Gastroesophageal sphincter (tissue), 4 donors: Measurements from ENCODE around the gene TENT5C. TPM values are rescaled to one million over a fixed set of nuclear protein-coding genes. Genes with fewer than 3 reads are reported as not detected.
A peak's percentile ranks its signal among the peaks of the same experiment; 100 is the strongest.

Experiments used
- ATAC-seq: fragments of 150-250 bp; one replicate; pipeline ENCODE4 v1.9.1; 2016; ENCODE audit warnings: mild to moderate bottlenecking, moderate library complexity
- H3K27ac ChIP-seq, 4 donors: fragments of 200-600 bp; sonication (generic) in 3 of 4; 1 replicate in 3 of 4; 2 replicates in 1 of 4; pipeline ENCODE4 v1.5.1; 2016 to 2019
- H3K27me3 ChIP-seq: fragments of 200-600 bp; sonication (generic); one replicate; pipeline ENCODE4 v1.5.1; 2019
- H3K36me3 ChIP-seq, 2 donors: fragments of 200-600 bp; sonication (generic); one replicate each; pipeline ENCODE4 v1.5.1; 2019; ENCODE audit warnings: control low read depth in 1 of 2
- H3K4me1 ChIP-seq, 3 donors: fragments of 200-600 bp; sonication (generic); 1 replicate in 2 of 3; 2 replicates in 1 of 3; pipeline ENCODE4 v1.5.1; 2016 to 2019; ENCODE audit warnings: control low read depth in 2 of 3
- H3K4me3 ChIP-seq, 2 donors: fragments of 200-600 bp; sonication (generic); one replicate each; pipeline ENCODE4 v1.5.1; 2019; ENCODE audit warnings: mild to moderate bottlenecking in 1 of 2, moderate library complexity in 1 of 2
- H3K9me3 ChIP-seq, 3 donors: fragments of 200-600 bp; sonication (generic); one replicate each; pipeline ENCODE4 v1.5.1; 2017 to 2019; ENCODE audit warnings: control low read depth in 2 of 3
- CTCF ChIP-seq, 4 experiments: fragments of 200-600 bp in 2 of 4; fragments of 450-650 bp in 2 of 4; sonication (generic) in 1 of 4; IDR thresholded peaks; one replicate each; pipeline ENCODE4 v1.5.1; 2017 to 2019; ENCODE audit warnings: antibody characterized with exemption in 4 of 4, mild to moderate bottlenecking in 2 of 4, moderate library complexity in 2 of 4
- EP300 ChIP-seq: sonication (generic); formaldehyde crosslinking; IDR thresholded peaks from one replicate; pipeline ENCODE4 v1.6.1; 2017; ENCODE audit warnings: antibody characterized with exemption, mild to moderate bottlenecking
- POLR2A ChIP-seq, 2 donors: fragments of 450-650 bp; IDR thresholded peaks; one replicate each; pipeline ENCODE4 v1.6.1; 2017; ENCODE audit warnings: antibody characterized with exemption in 2 of 2, mild to moderate bottlenecking in 2 of 2, moderate library complexity in 1 of 2
- POLR2AphosphoS5 ChIP-seq: sonication (generic); formaldehyde crosslinking; IDR thresholded peaks from one replicate; pipeline ENCODE4 v1.6.1; 2017; ENCODE audit warnings: antibody characterized with exemption
- WGBS, 2 donors: methylation state at CpG; one replicate each; pipeline ENCODE4 v1.1.5; 2018; ENCODE audit warnings: low coverage in 1 of 2; 5-methylcytosine and 5-hydroxymethylcytosine counted together
- total RNA-seq, 4 donors: library from RNA; depleted of rRNA; stranded (reverse); fragments of >200 nt; gene quantifications; one replicate each; pipeline ENCODE4 v1.1.0, GENCODE V29; 2016

Gene TENT5C
- total RNA-seq, 4 donors from 2014 or later, result 1.5 to 6.1 (median 3.2) TPM

- Histone ChIP-seq H3K4me3 (peak overlapping the region in 1 of 2 donors; percentile 27), H3K9me3 (no peaks in the 10 kb centered on the region), H3K27ac (peak overlapping the region in 3 of 4 donors; percentile 61 to 91 (median 73)), H3K36me3 (no peaks in the 10 kb centered on the region), H3K4me1 (peaks cover 0 to 67% (median 0%) of the 10 kb centered on the region in 3 donors), H3K27me3 (no peaks in the 10 kb centered on the region)
- ATAC-seq, result no peak
- WGBS, 2 donors, result 33 to 69% methylated on average over 1 of the region's 1 CpG
- TF ChIP-seq POLR2AphosphoS5, result no peak
- TF ChIP-seq EP300, result no peak
- no peak for TF ChIP-seq CTCF (IDR thresholded peaks at IDR 0.05)
- no peak for TF ChIP-seq POLR2A (IDR thresholded peaks at IDR 0.05)
Observed at GRCh38 chr1:117608758-117609157, 2.9 kb downstream of the TENT5C start.

DNA sequence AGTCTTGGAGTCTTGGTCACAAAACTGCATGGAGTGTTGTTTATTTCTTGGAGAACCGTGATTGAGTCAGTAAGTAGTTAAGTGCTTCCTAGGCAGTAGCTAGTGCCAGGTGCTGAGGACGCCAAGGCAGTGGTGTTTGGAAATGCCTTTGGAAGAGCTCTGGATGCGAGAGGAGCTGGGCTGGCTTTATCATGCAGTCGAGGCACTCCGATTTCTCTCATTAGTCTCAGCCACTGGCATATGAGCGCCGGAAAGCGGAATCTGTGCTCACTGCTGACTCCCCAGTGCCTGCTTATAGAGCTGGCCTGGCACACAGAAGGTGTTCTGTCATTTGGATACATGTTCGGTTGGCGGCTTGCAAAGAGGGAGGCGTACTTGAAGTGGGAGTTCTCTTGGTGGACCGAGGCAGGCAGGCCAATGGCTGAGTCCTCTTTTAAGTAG, 3.6 kb downstream of the TENT5C start:
- Histone ChIP-seq H3K27me3 (no peaks in the 10 kb centered on the region), H3K36me3 (no peaks in the 10 kb centered on the region), H3K9me3 (no peaks in the 10 kb centered on the region), H3K27ac (peak overlapping the region; percentile 6 to 91 (median 67)), H3K4me3 (peak overlapping the region in 1 of 2 donors; percentile 27), H3K4me1 (peaks cover 0 to 74% (median 0%) of the 10 kb centered on the region in 3 donors)
- peak; percentile 22 for ATAC-seq
- TF ChIP-seq POLR2A (IDR thresholded peaks at IDR 0.05), result no peak
- peak; percentile 86 for TF ChIP-seq POLR2AphosphoS5
- TF ChIP-seq EP300, result no peak
- no peak for TF ChIP-seq CTCF (IDR thresholded peaks at IDR 0.05)
- 17 to 56% methylated on average over 5 to 9 of the region's 12 CpGs for WGBS, 2 donors

DNA sequence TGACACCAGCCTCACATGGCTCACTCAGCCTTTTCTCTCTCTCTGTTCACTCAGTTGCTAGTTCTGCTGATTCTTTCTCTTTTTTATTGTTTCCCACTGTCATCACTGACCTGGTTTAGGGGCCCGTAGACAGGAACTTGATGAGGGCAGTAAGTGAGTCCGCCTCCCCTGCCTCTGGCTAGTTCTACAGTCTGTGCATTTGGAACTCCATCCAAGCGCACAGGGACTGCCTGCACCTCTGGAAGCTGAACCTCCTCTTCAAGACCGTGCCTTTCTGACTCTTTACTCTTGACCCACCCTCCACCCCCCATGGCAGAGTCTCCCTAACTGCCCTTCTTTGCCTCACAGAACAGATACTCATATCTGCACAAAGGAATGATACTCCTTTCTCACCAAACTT, 4.2 kb downstream of the TENT5C start:
- peaks cover 0 to 74% (median 0%) of the 10 kb centered on the region in 3 donors for H3K4me1 ChIP-seq
- no peak for ATAC-seq
- H3K9me3 ChIP-seq, result no peaks in the 10 kb centered on the region
- no peaks in the 10 kb centered on the region for H3K36me3 ChIP-seq
- no peaks in the 10 kb centered on the region for H3K27me3 ChIP-seq
- peak overlapping the region in 3 of 4 donors; percentile 61 to 91 (median 73) for H3K27ac ChIP-seq
- WGBS, 2 donors, result 61 to 78% methylated on average over 4 of the region's 4 CpGs
- TF ChIP-seq EP300 (no peak), CTCF (IDR thresholded peaks at IDR 0.05) (no peak), POLR2A (IDR thresholded peaks at IDR 0.05) (no peak), POLR2AphosphoS5 (no peak)
- peak overlapping the region in 1 of 2 donors; percentile 27 for H3K4me3 ChIP-seq

- ATAC-seq, result no peak
- Histone ChIP-seq H3K27ac (no peak overlapping the region), H3K27me3 (no peaks in the 10 kb centered on the region), H3K4me3 (no peak overlapping the region), H3K4me1 (peaks cover 0 to 71% (median 0%) of the 10 kb centered on the region in 3 donors), H3K9me3 (no peaks in the 10 kb centered on the region), H3K36me3 (no peaks in the 10 kb centered on the region)
- WGBS, 2 donors, result 69 to 71% methylated on average over 1 to 2 of the region's 5 CpGs
- no peak for TF ChIP-seq POLR2AphosphoS5
- TF ChIP-seq POLR2A (IDR thresholded peaks at IDR 0.05), result no peak
- no peak for TF ChIP-seq CTCF (IDR thresholded peaks at IDR 0.05)
- no peak for TF ChIP-seq EP300
Observed at GRCh38 chr1:117611121-117611601, 5.3 kb downstream of the TENT5C start.

DNA sequence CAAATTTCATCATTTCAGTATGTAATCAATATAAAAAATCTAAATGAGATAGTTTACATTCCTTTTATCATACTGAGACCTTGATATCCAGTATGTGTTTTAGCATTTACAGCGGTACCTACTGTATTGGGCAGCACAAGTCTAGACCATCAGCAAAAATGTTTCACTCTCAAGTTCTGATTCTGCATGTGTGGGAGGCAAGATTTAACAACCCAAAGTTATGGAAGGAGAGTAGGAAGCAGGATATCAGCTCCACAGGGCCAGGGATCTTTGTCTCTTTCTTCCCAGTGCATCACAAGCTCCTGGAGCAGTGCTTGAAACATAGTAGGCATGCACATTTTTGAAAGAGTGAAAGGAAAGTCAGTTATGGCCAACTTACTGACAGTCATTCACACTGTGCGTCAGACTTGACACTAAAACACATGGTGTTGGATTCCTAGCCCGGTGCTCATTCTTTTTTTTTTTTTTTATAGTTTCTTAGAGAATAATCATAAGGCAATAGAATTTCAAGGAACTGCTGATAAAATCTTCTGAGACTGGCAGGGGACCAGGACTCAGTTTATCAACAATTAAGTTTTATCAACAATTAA, 6.1 kb downstream of the TENT5C start:
- H3K36me3 ChIP-seq, result no peaks in the 10 kb centered on the region
- H3K4me3 ChIP-seq, result no peak overlapping the region
- no peak for TF ChIP-seq POLR2AphosphoS5
- no peak for TF ChIP-seq CTCF (IDR thresholded peaks at IDR 0.05)
- no peak for TF ChIP-seq POLR2A (IDR thresholded peaks at IDR 0.05)
- TF ChIP-seq EP300, result no peak
- peak overlapping the region in 1 of 4 donors; percentile 66 for H3K27ac ChIP-seq
- WGBS, 2 donors, result 59 to 61% methylated on average over 3 of the region's 3 CpGs
- H3K9me3 ChIP-seq, result no peaks in the 10 kb centered on the region
- H3K4me1 ChIP-seq, result peaks cover 0 to 71% (median 0%) of the 10 kb centered on the region in 3 donors
- H3K27me3 ChIP-seq, result no peaks in the 10 kb centered on the region
- no peak for ATAC-seq
